ENCODE measurements around the gene CDT1.

GRCh38 chr16:88842308-88842756 lies 38.7 kb downstream of the CDT1 start:
- TF ChIP-seq, protein P1, sequence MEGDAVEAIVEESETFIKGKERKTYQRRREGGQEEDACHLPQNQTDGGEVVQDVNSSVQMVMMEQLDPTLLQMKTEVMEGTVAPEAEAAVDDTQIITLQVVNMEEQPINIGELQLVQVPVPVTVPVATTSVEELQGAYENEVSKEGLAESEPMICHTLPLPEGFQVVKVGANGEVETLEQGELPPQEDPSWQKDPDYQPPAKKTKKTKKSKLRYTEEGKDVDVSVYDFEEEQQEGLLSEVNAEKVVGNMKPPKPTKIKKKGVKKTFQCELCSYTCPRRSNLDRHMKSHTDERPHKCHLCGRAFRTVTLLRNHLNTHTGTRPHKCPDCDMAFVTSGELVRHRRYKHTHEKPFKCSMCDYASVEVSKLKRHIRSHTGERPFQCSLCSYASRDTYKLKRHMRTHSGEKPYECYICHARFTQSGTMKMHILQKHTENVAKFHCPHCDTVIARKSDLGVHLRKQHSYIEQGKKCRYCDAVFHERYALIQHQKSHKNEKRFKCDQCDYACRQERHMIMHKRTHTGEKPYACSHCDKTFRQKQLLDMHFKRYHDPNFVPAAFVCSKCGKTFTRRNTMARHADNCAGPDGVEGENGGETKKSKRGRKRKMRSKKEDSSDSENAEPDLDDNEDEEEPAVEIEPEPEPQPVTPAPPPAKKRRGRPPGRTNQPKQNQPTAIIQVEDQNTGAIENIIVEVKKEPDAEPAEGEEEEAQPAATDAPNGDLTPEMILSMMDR (IDR thresholded peaks at IDR 0.05), result no peak
- no peak for TF ChIP-seq PREB (CRISPR knock-in tag; IDR thresholded peaks at IDR 0.05; ENCODE audit: borderline replicate concordance)
- no peak for TF ChIP-seq SP1 (CRISPR knock-in tag; conservative IDR thresholded peaks at IDR 0.05)
- TF ChIP-seq ZNF121 (CRISPR knock-in tag; IDR thresholded peaks at IDR 0.05), result no peak
- TF ChIP-seq, protein P2, sequence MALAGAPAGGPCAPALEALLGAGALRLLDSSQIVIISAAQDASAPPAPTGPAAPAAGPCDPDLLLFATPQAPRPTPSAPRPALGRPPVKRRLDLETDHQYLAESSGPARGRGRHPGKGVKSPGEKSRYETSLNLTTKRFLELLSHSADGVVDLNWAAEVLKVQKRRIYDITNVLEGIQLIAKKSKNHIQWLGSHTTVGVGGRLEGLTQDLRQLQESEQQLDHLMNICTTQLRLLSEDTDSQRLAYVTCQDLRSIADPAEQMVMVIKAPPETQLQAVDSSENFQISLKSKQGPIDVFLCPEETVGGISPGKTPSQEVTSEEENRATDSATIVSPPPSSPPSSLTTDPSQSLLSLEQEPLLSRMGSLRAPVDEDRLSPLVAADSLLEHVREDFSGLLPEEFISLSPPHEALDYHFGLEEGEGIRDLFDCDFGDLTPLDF (CRISPR knock-in tag; IDR thresholded peaks at IDR 0.05), result no peak
- TF ChIP-seq KAT7 (CRISPR knock-in tag; IDR thresholded peaks at IDR 0.05; ENCODE audit: borderline replicate concordance), result no peak
- TF ChIP-seq TEAD4 (CRISPR knock-in tag; IDR thresholded peaks at IDR 0.05), result no peak
- no peak for TF ChIP-seq NR2C2 (CRISPR knock-in tag; IDR thresholded peaks at IDR 0.05)
- no peak for TF ChIP-seq ATF2 (CRISPR knock-in tag; IDR thresholded peaks at IDR 0.05; ENCODE audit: borderline replicate concordance, low read depth)
- TF ChIP-seq ZNF263 (CRISPR knock-in tag; IDR thresholded peaks at IDR 0.05; ENCODE audit: low read depth), result no peak
- no peak for TF ChIP-seq NR1H2 (CRISPR knock-in tag; IDR thresholded peaks at IDR 0.05)
- no peak for TF ChIP-seq ZNF232 (CRISPR knock-in tag; IDR thresholded peaks at IDR 0.05)
- TF ChIP-seq, protein P3, sequence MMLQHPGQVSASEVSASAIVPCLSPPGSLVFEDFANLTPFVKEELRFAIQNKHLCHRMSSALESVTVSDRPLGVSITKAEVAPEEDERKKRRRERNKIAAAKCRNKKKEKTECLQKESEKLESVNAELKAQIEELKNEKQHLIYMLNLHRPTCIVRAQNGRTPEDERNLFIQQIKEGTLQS (CRISPR knock-in tag; conservative IDR thresholded peaks at IDR 0.05), result no peak

All from WTC11 (cell line).